Osteocyte (in vitro differentiated cells): ENCODE measurements around the gene CAMK1D. TPM values are rescaled to one million over a fixed set of nuclear protein-coding genes. Genes with fewer than 3 reads are reported as not detected.

Experiments used
- DNase-seq: peaks from one replicate; pipeline ENCODE4 v3.0.0; 2021; ENCODE audit warnings: mixed read lengths; ENCODE audit not compliant: unreplicated experiment; ENCODE audit errors: extremely low spot score
- H3K27ac Mint-ChIP-seq: one replicate; pipeline ENCODE4 v1.8.0; 2021; ENCODE audit warnings: mild to moderate bottlenecking, mixed read lengths; ENCODE audit not compliant: unreplicated experiment
- H3K27me3 Mint-ChIP-seq: one replicate; pipeline ENCODE4 v1.8.0; 2021; ENCODE audit warnings: mixed read lengths; ENCODE audit not compliant: unreplicated experiment
- H3K36me3 Mint-ChIP-seq: one replicate; pipeline ENCODE4 v1.8.0; 2021; ENCODE audit warnings: mixed read lengths; ENCODE audit not compliant: unreplicated experiment
- H3K4me1 Mint-ChIP-seq: one replicate; pipeline ENCODE4 v1.8.0; 2021; ENCODE audit warnings: mixed read lengths; ENCODE audit not compliant: unreplicated experiment
- H3K4me3 Mint-ChIP-seq: one replicate; pipeline ENCODE4 v1.8.0; 2021; ENCODE audit warnings: mild to moderate bottlenecking, moderate library complexity, mixed read lengths; ENCODE audit not compliant: unreplicated experiment
- H3K9me3 Mint-ChIP-seq: one replicate; pipeline ENCODE4 v1.8.0; 2021; ENCODE audit warnings: mixed read lengths; ENCODE audit not compliant: unreplicated experiment
- total RNA-seq: library from RNA; stranded (reverse); gene quantifications from 2 replicates; pipeline ENCODE4 v1.2.1, GENCODE V29; 2021
- TF ChIP-seq, protein P1 (sequence below): fragments of 200-600 bp; sonication (generic); IDR thresholded peaks from 2 replicates; pipeline ENCODE4 v1.5.0; 2021; ENCODE audit warnings: antibody characterized with exemption, mild to moderate bottlenecking, moderate library complexity

Gene CAMK1D
- total RNA-seq, 1 donor from 2014 or later: 13.7 TPM

GRCh38 chr10:12777840-12778585 is 428.7 kb downstream of the CAMK1D start:
- TF ChIP-seq, protein P1, sequence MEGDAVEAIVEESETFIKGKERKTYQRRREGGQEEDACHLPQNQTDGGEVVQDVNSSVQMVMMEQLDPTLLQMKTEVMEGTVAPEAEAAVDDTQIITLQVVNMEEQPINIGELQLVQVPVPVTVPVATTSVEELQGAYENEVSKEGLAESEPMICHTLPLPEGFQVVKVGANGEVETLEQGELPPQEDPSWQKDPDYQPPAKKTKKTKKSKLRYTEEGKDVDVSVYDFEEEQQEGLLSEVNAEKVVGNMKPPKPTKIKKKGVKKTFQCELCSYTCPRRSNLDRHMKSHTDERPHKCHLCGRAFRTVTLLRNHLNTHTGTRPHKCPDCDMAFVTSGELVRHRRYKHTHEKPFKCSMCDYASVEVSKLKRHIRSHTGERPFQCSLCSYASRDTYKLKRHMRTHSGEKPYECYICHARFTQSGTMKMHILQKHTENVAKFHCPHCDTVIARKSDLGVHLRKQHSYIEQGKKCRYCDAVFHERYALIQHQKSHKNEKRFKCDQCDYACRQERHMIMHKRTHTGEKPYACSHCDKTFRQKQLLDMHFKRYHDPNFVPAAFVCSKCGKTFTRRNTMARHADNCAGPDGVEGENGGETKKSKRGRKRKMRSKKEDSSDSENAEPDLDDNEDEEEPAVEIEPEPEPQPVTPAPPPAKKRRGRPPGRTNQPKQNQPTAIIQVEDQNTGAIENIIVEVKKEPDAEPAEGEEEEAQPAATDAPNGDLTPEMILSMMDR: no peak
- H3K27me3 Mint-ChIP-seq: no peaks in the 10 kb centered on the region
- no peak for DNase-seq
- H3K9me3 Mint-ChIP-seq: no peaks in the 10 kb centered on the region
- no peak overlapping the region for H3K4me3 Mint-ChIP-seq
- peaks cover 9% of the 10 kb centered on the region for H3K4me1 Mint-ChIP-seq
- H3K36me3 Mint-ChIP-seq: peaks cover 5% of the 10 kb centered on the region
- H3K27ac Mint-ChIP-seq: no peak overlapping the region

DNA sequence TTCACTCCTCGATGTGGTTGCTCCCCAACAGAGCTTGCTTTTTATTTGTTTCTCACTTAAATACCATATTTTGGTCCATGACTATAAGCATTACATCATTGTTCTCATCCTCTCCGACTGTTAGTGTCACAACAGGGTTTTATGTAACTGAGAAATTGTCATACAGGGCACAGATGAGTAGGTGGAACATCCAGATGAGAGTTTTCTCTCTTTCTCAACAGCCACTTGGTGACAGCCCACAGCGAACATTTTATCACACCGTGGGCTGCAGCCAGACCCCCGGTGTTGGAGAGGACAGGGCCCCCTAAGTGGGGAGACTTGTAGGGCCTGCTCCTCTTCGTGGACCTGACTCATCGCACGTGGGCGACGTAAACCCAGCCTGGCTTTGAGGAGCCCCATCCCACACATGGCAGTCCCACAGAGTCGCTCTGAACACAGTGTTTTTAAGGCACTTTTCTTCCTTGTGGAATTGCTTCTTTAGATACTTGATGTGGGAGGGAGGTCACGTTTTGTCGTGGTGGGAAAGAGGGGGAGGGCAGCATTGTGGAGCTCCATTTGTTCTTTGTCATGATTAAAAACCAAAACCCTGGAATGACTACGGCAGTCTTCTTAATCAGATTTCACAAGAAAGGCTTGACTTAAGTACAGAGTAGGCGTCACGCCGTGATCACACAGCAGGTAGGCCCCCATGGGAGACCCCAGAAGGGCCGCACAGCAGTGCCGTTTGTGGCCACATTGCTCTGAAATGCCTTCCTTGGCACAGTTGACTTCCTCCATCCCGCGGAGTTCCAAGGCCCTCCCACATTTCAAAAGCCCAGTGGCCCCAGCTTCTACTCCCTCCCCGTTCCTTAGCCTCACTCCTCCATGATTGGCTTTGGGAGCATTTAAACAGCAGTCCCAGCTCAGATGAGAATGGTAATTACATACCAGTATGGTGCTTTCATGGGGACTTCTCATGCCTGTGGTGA is 431.6 kb downstream of the CAMK1D start:
- Mint-ChIP-seq H3K36me3 (peaks cover 5% of the 10 kb centered on the region), H3K27me3 (no peaks in the 10 kb centered on the region), H3K27ac (no peak overlapping the region), H3K9me3 (no peaks in the 10 kb centered on the region), H3K4me1 (peaks cover 3% of the 10 kb centered on the region), H3K4me3 (no peak overlapping the region)
- TF ChIP-seq, protein P1: no peak
- no peak for DNase-seq

DNA sequence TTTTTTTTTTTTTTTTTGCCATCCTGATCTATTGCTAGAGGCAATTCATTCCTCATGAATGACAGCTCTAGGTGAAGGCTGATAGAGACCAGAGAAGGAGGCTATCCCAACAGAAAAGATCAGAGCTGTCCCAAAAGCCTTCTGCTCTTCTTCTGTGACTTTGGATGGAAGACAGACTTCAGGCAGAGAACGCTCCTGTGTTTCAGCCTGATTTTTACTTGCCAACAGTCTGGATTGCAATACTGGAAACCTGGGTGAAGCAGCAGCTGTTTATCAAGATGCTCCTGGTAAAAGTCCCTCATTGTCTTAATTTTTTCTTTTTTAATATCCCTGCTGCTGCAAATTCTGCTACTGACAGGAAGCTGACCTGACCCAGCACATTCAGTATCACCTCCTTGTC is 432.6 kb downstream of the CAMK1D start:
- Mint-ChIP-seq H3K27ac (no peak overlapping the region), H3K4me1 (peaks cover 3% of the 10 kb centered on the region), H3K9me3 (no peaks in the 10 kb centered on the region), H3K36me3 (peaks cover 5% of the 10 kb centered on the region), H3K27me3 (no peaks in the 10 kb centered on the region), H3K4me3 (no peak overlapping the region)
- TF ChIP-seq, protein P1: no peak
- no peak for DNase-seq

- Mint-ChIP-seq H3K9me3 (no peaks in the 10 kb centered on the region), H3K27ac (no peak overlapping the region), H3K4me1 (peaks cover 3% of the 10 kb centered on the region), H3K4me3 (no peak overlapping the region), H3K27me3 (no peaks in the 10 kb centered on the region), H3K36me3 (peaks cover 5% of the 10 kb centered on the region)
- DNase-seq: no peak
- TF ChIP-seq, protein P1: peak; percentile 71
These were observed 433.2 kb downstream of the CAMK1D start for GRCh38 chr10:12782537-12782936.

GRCh38 chr10:12783293-12783692 is 433.9 kb downstream of the CAMK1D start:
- TF ChIP-seq, protein P1: no peak
- no peaks in the 10 kb centered on the region for H3K9me3 Mint-ChIP-seq
- H3K27ac Mint-ChIP-seq: no peak overlapping the region
- H3K4me3 Mint-ChIP-seq: no peak overlapping the region
- H3K36me3 Mint-ChIP-seq: peaks cover 5% of the 10 kb centered on the region
- no peak for DNase-seq
- peaks cover 3% of the 10 kb centered on the region for H3K4me1 Mint-ChIP-seq
- H3K27me3 Mint-ChIP-seq: no peaks in the 10 kb centered on the region
